SU-DHL-6 (cell line): ENCODE measurements around the gene DUSP22.

Source experiments
- H2AFZ ChIP-seq: fragments of 200-600 bp; sonication (generic); 2 replicates; pipeline ENCODE4 v1.6.1; 2014; ENCODE audit warnings: low read depth, mild to moderate bottlenecking, moderate library complexity, mixed read lengths, antibody characterized with exemption, low read length; ENCODE audit not compliant: severe bottlenecking
- H3F3A ChIP-seq: fragments of 200-600 bp; shearing (Covaris generic); 2 replicates; pipeline ENCODE4 v1.6.0; 2016; ENCODE audit warnings: antibody characterized with exemption, mild to moderate bottlenecking; ENCODE audit not compliant: insufficient read depth
- H3K27ac ChIP-seq: fragments of 200-600 bp; sonication (generic); 2 replicates; pipeline ENCODE4 v1.5.1; 2016; ENCODE audit warnings: low read depth, mild to moderate bottlenecking, low read length, moderate library complexity, mixed read lengths
- H3K27me3 ChIP-seq: fragments of 200-600 bp; sonication (generic), shearing (Covaris generic); 2 replicates; pipeline ENCODE4 v1.6.0; 2014; ENCODE audit warnings: mild to moderate bottlenecking, low read length
- H3K36me3 ChIP-seq: fragments of 200-600 bp; sonication (generic); 2 replicates; pipeline ENCODE4 v1.6.1; 2014; ENCODE audit warnings: mild to moderate bottlenecking, low read length, mixed read lengths
- H3K4me2 ChIP-seq: fragments of 300-600, 200-600 bp; shearing (Covaris generic), sonication (generic); 2 replicates; pipeline ENCODE4 v1.6.0; 2014; ENCODE audit warnings: low read length, low read depth, mild to moderate bottlenecking; ENCODE audit not compliant: poor library complexity, severe bottlenecking
- H3K4me3 ChIP-seq: fragments of 200-600 bp; sonication (generic); 2 replicates; pipeline ENCODE4 v1.5.1; 2014; ENCODE audit warnings: antibody characterized with exemption, low read length, mild to moderate bottlenecking, mixed read lengths; ENCODE audit not compliant: insufficient read depth, poor library complexity, severe bottlenecking
- H3K79me2 ChIP-seq: fragments of 200-600 bp; sonication (generic); 2 replicates; pipeline ENCODE4 v1.6.1; 2014; ENCODE audit warnings: mild to moderate bottlenecking, low read length, moderate library complexity; ENCODE audit not compliant: insufficient read depth
- H3K9ac ChIP-seq: fragments of 200-600 bp; sonication (generic); 2 replicates; pipeline ENCODE4 v1.7.0; 2014; ENCODE audit warnings: mild to moderate bottlenecking, low read length
- H3K9me2 ChIP-seq: fragments of 200-600 bp; sonication (generic); replicated peaks from 2 replicates; pipeline ENCODE4 v1.6.1; 2014; ENCODE audit warnings: low read length; ENCODE audit not compliant: insufficient read depth
- H3K9me3 ChIP-seq: fragments of 200-600 bp; sonication (generic); 2 replicates; pipeline ENCODE4 v1.6.1; 2014; ENCODE audit warnings: low read length, mixed read lengths; ENCODE audit not compliant: insufficient read depth
- H4K20me1 ChIP-seq: fragments of 200-600 bp; sonication (generic); 2 replicates; pipeline ENCODE4 v1.6.1; 2014; ENCODE audit warnings: low read depth, mild to moderate bottlenecking, antibody characterized with exemption, low read length, moderate library complexity, mixed read lengths
- CTCF ChIP-seq: fragments of 200-600 bp; sonication (generic); IDR thresholded peaks from one replicate; pipeline ENCODE4 v1.5.1; 2017; ENCODE audit warnings: antibody characterized with exemption, mild to moderate bottlenecking, low read length, moderate library complexity; ENCODE audit not compliant: insufficient read depth, poor library complexity, severe bottlenecking
- EZH2phosphoT487 ChIP-seq: fragments of 200-600 bp; sonication (generic), shearing (Covaris generic); conservative IDR thresholded peaks from 2 replicates; pipeline ENCODE4 v1.6.1; 2018; ENCODE audit warnings: mild to moderate bottlenecking, antibody characterized with exemption, low read length, moderate library complexity, mixed read lengths

Gene DUSP22

GRCh38 chr6:259316-259715 is 33.0 kb upstream of the DUSP22 start:
- Histone ChIP-seq H3K27me3 (no peaks in the 10 kb centered on the region), H3K27ac (no peak overlapping the region), H3K9ac (no peak overlapping the region), H3K9me2 (no peaks in the 10 kb centered on the region), H3K9me3 (no peaks in the 10 kb centered on the region), H3F3A (no peaks in the 10 kb centered on the region), H3K79me2 (no peaks in the 10 kb centered on the region), H3K4me3 (no peak overlapping the region), H3K4me2 (no peak overlapping the region), H4K20me1 (no peaks in the 10 kb centered on the region), H2AFZ (no peak overlapping the region), H3K36me3 (no peaks in the 10 kb centered on the region)
- TF ChIP-seq EZH2phosphoT487 = no peak

GRCh38 chr6:259901-260508 is 32.3 kb upstream of the DUSP22 start:
- TF ChIP-seq CTCF (no peak), EZH2phosphoT487 (no peak)
- H3F3A ChIP-seq = no peaks in the 10 kb centered on the region
- H2AFZ ChIP-seq = no peak overlapping the region
- no peak overlapping the region for H3K4me2 ChIP-seq
- no peak overlapping the region for H3K4me3 ChIP-seq
- H3K9me2 ChIP-seq = no peaks in the 10 kb centered on the region
- no peaks in the 10 kb centered on the region for H3K9me3 ChIP-seq
- no peaks in the 10 kb centered on the region for H3K79me2 ChIP-seq
- H3K9ac ChIP-seq = no peak overlapping the region
- H3K27ac ChIP-seq = no peak overlapping the region
- H3K27me3 ChIP-seq = no peaks in the 10 kb centered on the region
- H3K36me3 ChIP-seq = no peaks in the 10 kb centered on the region
- no peaks in the 10 kb centered on the region for H4K20me1 ChIP-seq

GRCh38 chr6:264626-265025 is 27.7 kb upstream of the DUSP22 start:
- Histone ChIP-seq H3K27ac (no peak overlapping the region), H3K4me3 (no peak overlapping the region), H3F3A (no peaks in the 10 kb centered on the region), H3K9me3 (no peaks in the 10 kb centered on the region), H2AFZ (no peak overlapping the region), H3K79me2 (no peaks in the 10 kb centered on the region), H4K20me1 (no peaks in the 10 kb centered on the region; the same call in 1 of the 2 replicates), H3K4me2 (no peak overlapping the region), H3K9me2 (no peaks in the 10 kb centered on the region), H3K27me3 (no peaks in the 10 kb centered on the region), H3K9ac (no peak overlapping the region), H3K36me3 (no peaks in the 10 kb centered on the region)
- no peak for TF ChIP-seq CTCF
- no peak for TF ChIP-seq EZH2phosphoT487

GRCh38 chr6:268394-268935 is 23.8 kb upstream of the DUSP22 start:
- no peaks in the 10 kb centered on the region for H3K79me2 ChIP-seq
- no peak overlapping the region for H3K27ac ChIP-seq
- no peaks in the 10 kb centered on the region for H3K9me3 ChIP-seq
- H3K36me3 ChIP-seq = no peaks in the 10 kb centered on the region
- no peak overlapping the region for H2AFZ ChIP-seq
- H3F3A ChIP-seq = 0 out of 2 replicates have a peak, but pooled peaks cover 5% of the 10 kb centered on the region
- H3K27me3 ChIP-seq = peaks cover 15% of the 10 kb centered on the region
- H3K4me3 ChIP-seq = no peak overlapping the region
- no peaks in the 10 kb centered on the region for H3K9me2 ChIP-seq
- H4K20me1 ChIP-seq = no peaks in the 10 kb centered on the region; the same call in 1 of the 2 replicates
- no peak overlapping the region for H3K4me2 ChIP-seq
- no peak for TF ChIP-seq CTCF
- TF ChIP-seq EZH2phosphoT487 = no peak
- H3K9ac ChIP-seq = no peak overlapping the region
